ENCODE results near the gene BMPR2. TPM values are rescaled to one million over a fixed set of nuclear protein-coding genes. Genes with fewer than 3 reads are reported as not detected.

The BMPR2 gene
- total and polyA plus RNA-seq, 2 of the 4 experiments (the other 2 are of a cell fraction): 17.0 to 30.1 TPM

GRCh38 chr2:202400941-202401340 is 24.8 kb downstream of the BMPR2 start:
- in situ Hi-C loops (cut with MboI; ENCODE audit: low sequenced_read_pairs): no loop called here
- Histone ChIP-seq H3K23ac (ENCODE audit: low read depth, low read length) (no peak overlapping the region), H3K56ac (ENCODE audit: extremely low read depth, insufficient read depth, low read length) (no peak overlapping the region), H3K9ac (ENCODE audit: low read depth, low read length) (no peak overlapping the region), H3K4me1 (ENCODE audit: control insufficient read depth, insufficient read depth, low read length) (no peaks in the 10 kb centered on the region), H3K27ac (ENCODE audit: insufficient read depth, low read length) (no peak overlapping the region), H2AK5ac (ENCODE audit: low read depth, low read length) (no peak overlapping the region), H3K9me1 (ENCODE audit: insufficient read depth, low read length) (0 out of 2 replicates have a peak, but pooled peaks cover 4% of the 10 kb centered on the region), H3K4me3 (ENCODE audit: insufficient read depth, low read depth, low read length) (no peak overlapping the region), H3K27me3 (ENCODE audit: control insufficient read depth, insufficient read depth, low read length) (no peaks in the 10 kb centered on the region), H2BK20ac (ENCODE audit: low read depth, low read length) (no peak overlapping the region), H3K18ac (ENCODE audit: low read depth, low read length) (no peak overlapping the region), H3K14ac (replicated peaks; ENCODE audit: low read depth, low read length) (no peak overlapping the region), H4K91ac (ENCODE audit: insufficient read depth, low read depth, low read length) (no peak overlapping the region), H3K79me1 (ENCODE audit: low read depth in 1 of 2, low read length in 2 of 2) (peaks cover 19 to 43% of the 10 kb centered on the region in 2 experiments), H3K36me3 (ENCODE audit: control insufficient read depth, insufficient read depth, low read length) (peaks cover 1% of the 10 kb centered on the region; the same call in 1 of the 2 replicates), H2AFZ (replicated peaks; ENCODE audit: low read length, poor library complexity) (no peak overlapping the region), H3K4me2 (ENCODE audit: low read depth, low read length) (no peak overlapping the region), H2BK120ac (ENCODE audit: low read depth, low read length) (no peak overlapping the region), H3K4ac (ENCODE audit: low read depth, low read length) (no peak overlapping the region), H2BK15ac (ENCODE audit: low read depth, low read length) (no peak overlapping the region), H4K5ac (ENCODE audit: low read depth, low read length) (no peak overlapping the region), H4K8ac (ENCODE audit: low read depth in 2 of 2, low read length in 2 of 2) (no peak overlapping the region), H2BK5ac (ENCODE audit: low read depth, low read length, poor library complexity, severe bottlenecking) (no peak overlapping the region), H4K20me1 (ENCODE audit: insufficient read depth, low read length) (peaks cover 26% of the 10 kb centered on the region), H3K9me3 (ENCODE audit: control insufficient read depth, insufficient read depth, low read length) (no peaks in the 10 kb centered on the region), H2AK9ac (replicated peaks; ENCODE audit: low read depth, low read length, poor library complexity) (no peak overlapping the region)
- CTCF ChIA-PET: interaction anchor here (0.7 kb wide), 1 partner anchor 577 kb away, joined by 3 read pairs; no protein-coding TSS in a partner anchor
- no peak for ATAC-seq (ENCODE audit: low read depth)
- BruUV-seq (replicated peaks): no TSS peak
- intact Hi-C loops (cut with micrococcal nuclease): no loop called here
- dilution Hi-C loops (cut with HindIII; ENCODE audit: low sequenced_read_pairs, unreplicated experiment): no loop called here
- no peak for TF ChIP-seq CHD1 (IDR thresholded peaks at IDR 0.05; ENCODE audit: low read depth, low read length)
- no peak for TF ChIP-seq MAZ (IDR thresholded peaks at IDR 0.05; ENCODE audit: borderline replicate concordance, low read depth, low read length)
- no peak for TF ChIP-seq POLR2A (IDR thresholded peaks at IDR 0.05; ENCODE audit: low read depth, low read length)
- no peak for TF ChIP-seq SMC3 (IDR thresholded peaks at IDR 0.05; ENCODE audit: low read depth, low read length)
- no peak for TF ChIP-seq NFE2L2 (IDR thresholded peaks at IDR 0.05; ENCODE audit: low read depth, low read length)
- no peak for TF ChIP-seq MXI1 (IDR thresholded peaks at IDR 0.05; ENCODE audit: borderline replicate concordance, low read depth, low read length)
- no peak for TF ChIP-seq RFX5 (IDR thresholded peaks at IDR 0.05; ENCODE audit: low read depth, low read length)
- TF ChIP-seq MAFK (IDR thresholded peaks at IDR 0.05; ENCODE audit: low read depth, low read length): no peak
- TF ChIP-seq RCOR1 (IDR thresholded peaks at IDR 0.05; ENCODE audit: insufficient replicate concordance, low read length): no peak
- TF ChIP-seq USF2 (IDR thresholded peaks at IDR 0.05; ENCODE audit: low read depth, low read length): no peak
- TF ChIP-seq, protein P1, sequence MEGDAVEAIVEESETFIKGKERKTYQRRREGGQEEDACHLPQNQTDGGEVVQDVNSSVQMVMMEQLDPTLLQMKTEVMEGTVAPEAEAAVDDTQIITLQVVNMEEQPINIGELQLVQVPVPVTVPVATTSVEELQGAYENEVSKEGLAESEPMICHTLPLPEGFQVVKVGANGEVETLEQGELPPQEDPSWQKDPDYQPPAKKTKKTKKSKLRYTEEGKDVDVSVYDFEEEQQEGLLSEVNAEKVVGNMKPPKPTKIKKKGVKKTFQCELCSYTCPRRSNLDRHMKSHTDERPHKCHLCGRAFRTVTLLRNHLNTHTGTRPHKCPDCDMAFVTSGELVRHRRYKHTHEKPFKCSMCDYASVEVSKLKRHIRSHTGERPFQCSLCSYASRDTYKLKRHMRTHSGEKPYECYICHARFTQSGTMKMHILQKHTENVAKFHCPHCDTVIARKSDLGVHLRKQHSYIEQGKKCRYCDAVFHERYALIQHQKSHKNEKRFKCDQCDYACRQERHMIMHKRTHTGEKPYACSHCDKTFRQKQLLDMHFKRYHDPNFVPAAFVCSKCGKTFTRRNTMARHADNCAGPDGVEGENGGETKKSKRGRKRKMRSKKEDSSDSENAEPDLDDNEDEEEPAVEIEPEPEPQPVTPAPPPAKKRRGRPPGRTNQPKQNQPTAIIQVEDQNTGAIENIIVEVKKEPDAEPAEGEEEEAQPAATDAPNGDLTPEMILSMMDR (conservative IDR thresholded peaks at IDR 0.05; ENCODE audit: low read depth, low read length): no peak
- no peak for TF ChIP-seq ELK1 (IDR thresholded peaks at IDR 0.05; ENCODE audit: borderline replicate concordance, low read depth, low read length)
- no peak for TF ChIP-seq FOS (IDR thresholded peaks at IDR 0.05; ENCODE audit: low read depth, low read length)
- TF ChIP-seq CEBPB (IDR thresholded peaks at IDR 0.05; ENCODE audit: low read depth, low read length): no peak
- no peak for TF ChIP-seq BHLHE40 (IDR thresholded peaks at IDR 0.05; ENCODE audit: low read depth, low read length)
- no peak for TF ChIP-seq RAD21 (IDR thresholded peaks at IDR 0.05; ENCODE audit: low read length)
- no peak for DNase-seq
- POLR2A ChIA-PET (ENCODE audit: unreplicated experiment): no interaction called here
